ENCODE data around the gene MACROH2A1. TPM values are rescaled to one million over a fixed set of nuclear protein-coding genes. Genes with fewer than 3 reads are reported as not detected.

The MACROH2A1 gene
- total RNA-seq, 1 donor from 2014 or later, result 104 TPM

GRCh38 chr5:135437796-135438560 is 38.9 kb upstream of the MACROH2A1 start:
- intact Hi-C loops (cut with DNase I), result no loop called here
- peak; percentile 68 for DNase-seq (ENCODE audit: missing footprints)
- ATAC-seq, result peak; percentile 42

- DNase-seq (ENCODE audit: missing footprints) (no peak), ATAC-seq (peak; percentile 34)
- intact Hi-C loops (cut with DNase I), result no loop called here
These were observed 38.4 kb upstream of the MACROH2A1 start for GRCh38 chr5:135437422-135437795.

- DNase-seq (ENCODE audit: missing footprints) (no peak), ATAC-seq (no peak)
- intact Hi-C loops (cut with DNase I), result no loop called here
These were observed 38.0 kb upstream of the MACROH2A1 start for GRCh38 chr5:135436951-135437418.

GRCh38 chr5:135435467-135436330 is 36.7 kb upstream of the MACROH2A1 start:
- ATAC-seq (no peak), DNase-seq (ENCODE audit: missing footprints) (peak; percentile 16)
- intact Hi-C loops (cut with DNase I), result no loop called here

GRCh38 chr5:135434591-135435466 is 35.8 kb upstream of the MACROH2A1 start:
- ATAC-seq (no peak), DNase-seq (ENCODE audit: missing footprints) (peak; percentile 61)
- intact Hi-C loops (cut with DNase I), result no loop called here

- intact Hi-C loops (cut with DNase I), result no loop called here
- DNase-seq (ENCODE audit: missing footprints) (peak; percentile 59), ATAC-seq (no peak)
These were observed 34.8 kb upstream of the MACROH2A1 start for GRCh38 chr5:135433681-135434426.

GRCh38 chr5:135432113-135432512 is 33.1 kb upstream of the MACROH2A1 start:
- DNase-seq (ENCODE audit: missing footprints) (no peak), ATAC-seq (no peak)
- intact Hi-C loops (cut with DNase I), result no loop called here

- ATAC-seq (no peak), DNase-seq (ENCODE audit: missing footprints) (peak; percentile 66)
- intact Hi-C loops (cut with DNase I), result no loop called here
These were observed 31.1 kb upstream of the MACROH2A1 start for GRCh38 chr5:135430135-135430437.

GRCh38 chr5:135429301-135430134 is 30.5 kb upstream of the MACROH2A1 start:
- peak; percentile 90 for ATAC-seq
- intact Hi-C loops (cut with DNase I), result loop anchor here (2.0 to 5.0 kb wide), 2 partner anchors 31 to 72 kb away; partner anchors contain the start of gene MACROH2A1
- peak; percentile 86 for DNase-seq (ENCODE audit: missing footprints)

GRCh38 chr5:135428586-135428985 is 29.6 kb upstream of the MACROH2A1 start:
- DNase-seq (ENCODE audit: missing footprints) (no peak), ATAC-seq (no peak)
- intact Hi-C loops (cut with DNase I), result loop anchor here (2.0 to 5.0 kb wide), 2 partner anchors 30 to 71 kb away; partner anchors contain the start of gene MACROH2A1

GRCh38 chr5:135426102-135427082 is 27.4 kb upstream of the MACROH2A1 start:
- DNase-seq (ENCODE audit: missing footprints) (no peak), ATAC-seq (peak; percentile 33)
- intact Hi-C loops (cut with DNase I), result loop anchor here (5.0 kb wide), 1 partner anchor 69 kb away; no protein-coding TSS in a partner anchor

- DNase-seq (ENCODE audit: missing footprints) (no peak), ATAC-seq (no peak)
- intact Hi-C loops (cut with DNase I), result loop anchor here (5.0 kb wide), 1 partner anchor 68 kb away; no protein-coding TSS in a partner anchor
These were observed 26.6 kb upstream of the MACROH2A1 start for GRCh38 chr5:135425641-135426040.

GRCh38 chr5:135423846-135424168 is 24.8 kb upstream of the MACROH2A1 start:
- DNase-seq (ENCODE audit: missing footprints) (no peak), ATAC-seq (no peak)
- intact Hi-C loops (cut with DNase I), result no loop called here

- no peak for ATAC-seq
- intact Hi-C loops (cut with DNase I), result no loop called here
These were observed 24.3 kb upstream of the MACROH2A1 start for GRCh38 chr5:135423146-135423845.

GRCh38 chr5:135422419-135422818 is 23.4 kb upstream of the MACROH2A1 start:
- DNase-seq (ENCODE audit: missing footprints) (no peak), ATAC-seq (no peak)
- intact Hi-C loops (cut with DNase I), result no loop called here

More at GRCh38 chr5:135423146-135423845, 24.3 kb upstream of the MACROH2A1 start:
- DNase-seq (ENCODE audit: missing footprints), result no peak

GRCh38 chr5:135417083-135417482 is 18.1 kb upstream of the MACROH2A1 start:
- DNase-seq (ENCODE audit: missing footprints) (no peak), ATAC-seq (no peak)
- intact Hi-C loops (cut with DNase I), result no loop called here
